DMS79 (cell line): ENCODE results near the gene IARS1.

Experiments used
- DNase-seq: peaks from one replicate; lab custom pipeline; 2025; lab: John Stamatoyannopoulos, UW

The IARS1 gene

GRCh38 chr9:92295240-92295790, 1.8 kb upstream of the IARS1 start:
- no peak for DNase-seq

GRCh38 chr9:92294297-92294676, 790 bp upstream of the IARS1 start:
- DNase-seq, result no peak

- no peak for DNase-seq
These were observed 482 bp downstream of the IARS1 start for GRCh38 chr9:92293075-92293354.

GRCh38 chr9:92292338-92293074, 991 bp downstream of the IARS1 start:
- DNase-seq, result no peak

GRCh38 chr9:92291577-92291976, 1.9 kb downstream of the IARS1 start:
- no peak for DNase-seq

- DNase-seq, result no peak
These were observed 2.6 kb downstream of the IARS1 start for GRCh38 chr9:92290785-92291429.

- no peak for DNase-seq
These were observed 3.6 kb downstream of the IARS1 start for GRCh38 chr9:92289708-92290390.

- DNase-seq, result no peak
These were observed 14.2 kb downstream of the IARS1 start for GRCh38 chr9:92279302-92279701.

- DNase-seq, result no peak
These were observed 15.4 kb downstream of the IARS1 start for GRCh38 chr9:92278110-92278509.

GRCh38 chr9:92276331-92277032, 17.0 kb downstream of the IARS1 start:
- no peak for DNase-seq

GRCh38 chr9:92275541-92275940, 18.0 kb downstream of the IARS1 start:
- no peak for DNase-seq

GRCh38 chr9:92270511-92270910, 23.0 kb downstream of the IARS1 start:
- DNase-seq, result no peak

- DNase-seq, result no peak
These were observed 27.0 kb downstream of the IARS1 start for GRCh38 chr9:92266486-92266885.

- no peak for DNase-seq
These were observed 28.3 kb downstream of the IARS1 start for GRCh38 chr9:92265154-92265553.

GRCh38 chr9:92263131-92263530, 30.4 kb downstream of the IARS1 start:
- DNase-seq, result no peak

GRCh38 chr9:92257327-92257726, 36.2 kb downstream of the IARS1 start:
- no peak for DNase-seq

- no peak for DNase-seq
These were observed 38.8 kb downstream of the IARS1 start for GRCh38 chr9:92254381-92255337.

GRCh38 chr9:92253656-92254055, 39.8 kb downstream of the IARS1 start:
- DNase-seq, result no peak

GRCh38 chr9:92247981-92248380, 45.5 kb downstream of the IARS1 start:
- DNase-seq, result no peak

- no peak for DNase-seq
These were observed 46.2 kb downstream of the IARS1 start for GRCh38 chr9:92247296-92247695.

GRCh38 chr9:92245005-92245797, 48.3 kb downstream of the IARS1 start:
- DNase-seq, result no peak
